IgD-negative memory B cell (primary cell): ENCODE results near the gene GOLGA8T. TPM values are rescaled to one million over a fixed set of nuclear protein-coding genes. Genes with fewer than 3 reads are reported as not detected.
"Not testable (repeated sequence)": the region's sequence is repeated elsewhere in the genome, so short reads cannot be mapped to it uniquely, and the experiment has no call there.

ENCODE experiments used
- H3K27ac Mint-ChIP-seq, 3 donors: one replicate each; pipeline ENCODE4 v1.8.0; 2020 to 2022; ENCODE audit warnings: mild to moderate bottlenecking in 3 of 3, mixed read lengths in 3 of 3, moderate library complexity in 1 of 3
- H3K27me3 Mint-ChIP-seq: one replicate; pipeline ENCODE4 v1.8.0; 2021; ENCODE audit warnings: mixed read lengths
- H3K36me3 Mint-ChIP-seq: one replicate; pipeline ENCODE4 v1.8.0; 2020; ENCODE audit warnings: mild to moderate bottlenecking, mixed read lengths
- H3K4me1 Mint-ChIP-seq, 3 donors: one replicate each; pipeline ENCODE4 v1.8.0; 2020 to 2022; ENCODE audit warnings: mixed read lengths in 3 of 3, mild to moderate bottlenecking in 1 of 3
- H3K4me3 Mint-ChIP-seq, 4 donors: one replicate each; pipeline ENCODE4 v1.8.0; 2020 to 2022; ENCODE audit warnings: mild to moderate bottlenecking in 4 of 4, mixed read lengths in 4 of 4, moderate library complexity in 3 of 4
- H3K9me3 Mint-ChIP-seq, 3 donors: one replicate each; pipeline ENCODE4 v1.8.0; 2020 to 2021; ENCODE audit warnings: mixed read lengths in 3 of 3, mild to moderate bottlenecking in 1 of 3
- polyA plus RNA-seq: library from polyadenylated mRNA; unstranded; fragments of 300-500 nt; fragmentation: Illumina TruSeq; gene quantifications from one replicate; pipeline ENCODE4 v1.2.3, GENCODE V29; 2021

Gene GOLGA8T
- polyA plus RNA-seq, 1 donor from 2014 or later: not detected

- not testable (repeated sequence) for H3K4me3 Mint-ChIP-seq, H3K27ac Mint-ChIP-seq, H3K27me3 Mint-ChIP-seq
These were observed 40.4 kb downstream of the GOLGA8T start for GRCh38 chr15:30175291-30175690.

DNA sequence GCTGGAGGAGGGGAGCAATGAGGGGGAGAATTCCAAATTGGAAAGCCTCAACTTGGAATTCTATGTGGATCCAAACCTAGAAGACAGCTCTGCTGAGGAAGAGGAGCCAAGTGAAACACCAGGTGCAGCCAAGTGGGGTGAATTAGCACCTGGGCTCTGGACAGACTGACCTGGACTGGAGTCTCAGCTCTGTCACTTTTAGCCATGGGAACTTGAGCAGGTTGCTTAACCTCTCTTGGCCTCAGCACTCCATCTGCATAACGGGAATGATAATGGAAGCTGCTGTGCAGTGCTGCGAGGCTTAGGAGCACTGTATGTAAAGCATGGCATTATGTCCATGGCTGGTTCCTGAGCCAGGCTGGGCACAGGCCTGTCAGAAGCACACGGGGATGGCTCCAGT lies 41.8 kb downstream of the GOLGA8T start:
- H3K4me1 Mint-ChIP-seq: not testable (repeated sequence)

More at GRCh38 chr15:30175291-30175690, 40.4 kb downstream of the GOLGA8T start:
- H3K4me1 Mint-ChIP-seq, H3K9me3 Mint-ChIP-seq, H3K36me3 Mint-ChIP-seq: not testable (repeated sequence)

DNA sequence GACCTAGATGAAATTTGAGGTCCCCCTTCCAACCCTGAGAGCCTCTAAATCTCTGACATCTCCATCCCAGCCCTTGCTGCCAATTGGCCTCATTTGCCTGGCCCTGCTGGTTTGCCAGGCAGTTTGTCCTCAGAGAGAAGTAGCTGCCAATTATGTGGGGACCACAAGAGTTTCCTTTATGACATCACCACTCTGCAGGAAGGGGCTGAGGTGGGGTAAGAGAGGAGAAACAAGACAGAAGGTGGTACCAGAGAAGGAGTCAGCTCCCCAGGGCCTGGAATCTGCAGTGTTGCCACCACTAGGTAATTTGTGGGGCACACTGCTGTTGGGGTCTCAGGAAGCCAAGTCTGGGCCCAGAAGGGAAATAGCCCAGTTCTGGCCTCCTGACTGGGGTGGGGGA lies 45.0 kb downstream of the GOLGA8T start:
- not testable (repeated sequence) for H3K4me3 Mint-ChIP-seq, H3K27ac Mint-ChIP-seq, H3K4me1 Mint-ChIP-seq, H3K27me3 Mint-ChIP-seq, H3K9me3 Mint-ChIP-seq, H3K36me3 Mint-ChIP-seq

More for the DNA sequence above, 41.8 kb downstream of the GOLGA8T start:
- H3K27me3 Mint-ChIP-seq, H3K27ac Mint-ChIP-seq, H3K4me3 Mint-ChIP-seq, H3K9me3 Mint-ChIP-seq, H3K36me3 Mint-ChIP-seq: not testable (repeated sequence)

DNA sequence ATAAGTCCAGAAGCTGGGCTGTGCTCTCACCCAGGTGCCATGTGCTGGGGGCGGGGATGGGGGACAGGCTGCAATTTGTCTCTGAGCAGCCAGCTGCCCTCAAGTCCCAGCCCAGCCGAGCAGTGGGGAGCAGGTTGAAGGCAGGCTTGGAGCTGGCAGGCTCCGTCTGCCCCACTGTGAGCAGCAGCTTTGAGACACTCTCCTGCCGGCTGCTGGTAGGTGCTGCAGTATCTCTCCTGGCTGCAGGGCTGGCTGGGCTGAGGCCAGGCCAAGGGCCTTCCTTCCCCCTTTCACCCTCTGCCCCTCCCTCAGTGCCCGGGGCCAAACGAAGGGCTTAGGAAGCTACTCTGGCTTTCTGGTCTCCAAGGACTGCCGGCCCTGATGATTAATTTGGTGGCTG lies 50.6 kb downstream of the GOLGA8T start:
- H3K36me3 Mint-ChIP-seq, H3K4me1 Mint-ChIP-seq, H3K27ac Mint-ChIP-seq, H3K9me3 Mint-ChIP-seq, H3K27me3 Mint-ChIP-seq, H3K4me3 Mint-ChIP-seq: not testable (repeated sequence)

DNA sequence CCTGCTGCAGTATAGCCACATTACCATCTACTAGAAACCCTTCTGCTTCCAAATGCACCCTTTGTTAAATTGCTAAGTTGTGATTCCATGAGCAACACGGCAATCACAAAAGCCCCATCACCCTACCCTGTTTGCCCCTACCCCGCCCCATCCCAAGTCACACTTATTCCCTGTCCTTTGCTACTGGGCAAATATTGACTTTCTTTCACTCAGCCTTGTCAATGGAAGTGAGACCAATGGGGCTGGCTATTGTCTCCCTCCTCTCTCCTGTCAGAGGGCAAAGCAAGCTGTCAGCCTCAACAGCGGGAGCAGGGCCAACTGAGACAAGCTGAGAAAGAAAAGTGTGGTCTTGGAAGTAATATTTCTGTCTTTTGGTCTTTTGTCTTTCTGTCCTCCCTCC lies 52.6 kb downstream of the GOLGA8T start:
- H3K27ac Mint-ChIP-seq, H3K4me1 Mint-ChIP-seq, H3K9me3 Mint-ChIP-seq, H3K4me3 Mint-ChIP-seq, H3K27me3 Mint-ChIP-seq, H3K36me3 Mint-ChIP-seq: not testable (repeated sequence)

DNA sequence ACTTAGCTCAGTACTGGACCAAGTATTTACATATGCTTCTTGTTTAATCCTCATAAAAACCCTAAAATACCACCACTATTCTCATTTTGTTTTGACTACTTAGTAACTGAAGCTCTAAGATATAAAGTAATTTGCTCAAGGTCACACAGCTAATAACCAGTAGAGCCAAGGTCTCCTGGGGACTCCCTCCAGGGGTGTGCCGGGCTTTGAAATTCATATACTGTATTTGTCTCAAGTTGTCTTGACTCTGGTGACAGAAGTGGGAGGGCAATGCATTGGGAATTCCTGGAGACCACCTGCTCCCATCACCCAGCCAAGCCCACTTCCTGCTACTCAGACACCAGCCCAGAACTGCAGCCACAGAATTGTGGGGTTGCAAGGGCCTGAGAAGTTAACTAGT lies 54.9 kb downstream of the GOLGA8T start:
- not testable (repeated sequence) for H3K4me3 Mint-ChIP-seq, H3K27ac Mint-ChIP-seq, H3K4me1 Mint-ChIP-seq, H3K36me3 Mint-ChIP-seq, H3K9me3 Mint-ChIP-seq, H3K27me3 Mint-ChIP-seq

DNA sequence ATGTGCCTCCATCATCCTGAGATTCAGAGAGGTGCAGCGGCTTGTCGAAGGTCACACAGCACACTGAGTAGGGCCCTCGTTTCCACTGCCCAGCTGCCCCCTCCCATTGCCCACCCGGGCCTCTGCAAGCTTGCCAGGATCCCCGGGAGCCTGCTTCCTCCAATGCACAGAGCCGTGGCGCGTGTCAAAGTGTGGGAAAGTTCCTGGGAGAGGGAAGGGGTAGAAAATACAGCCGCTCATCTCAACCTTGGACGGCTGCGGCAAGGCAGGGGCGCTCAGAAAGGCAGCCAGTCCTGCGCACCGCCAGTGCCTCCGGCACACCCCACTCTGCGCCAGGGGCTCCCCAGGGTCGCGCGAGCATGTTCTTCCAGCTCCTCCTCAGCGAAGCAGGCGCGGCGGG lies 56.3 kb downstream of the GOLGA8T start:
- H3K9me3 Mint-ChIP-seq, H3K27ac Mint-ChIP-seq, H3K36me3 Mint-ChIP-seq, H3K4me1 Mint-ChIP-seq, H3K27me3 Mint-ChIP-seq, H3K4me3 Mint-ChIP-seq: not testable (repeated sequence)

- H3K27me3 Mint-ChIP-seq, H3K36me3 Mint-ChIP-seq, H3K9me3 Mint-ChIP-seq, H3K4me1 Mint-ChIP-seq, H3K4me3 Mint-ChIP-seq, H3K27ac Mint-ChIP-seq: not testable (repeated sequence)
These were observed 56.8 kb downstream of the GOLGA8T start for GRCh38 chr15:30191639-30192038.

DNA sequence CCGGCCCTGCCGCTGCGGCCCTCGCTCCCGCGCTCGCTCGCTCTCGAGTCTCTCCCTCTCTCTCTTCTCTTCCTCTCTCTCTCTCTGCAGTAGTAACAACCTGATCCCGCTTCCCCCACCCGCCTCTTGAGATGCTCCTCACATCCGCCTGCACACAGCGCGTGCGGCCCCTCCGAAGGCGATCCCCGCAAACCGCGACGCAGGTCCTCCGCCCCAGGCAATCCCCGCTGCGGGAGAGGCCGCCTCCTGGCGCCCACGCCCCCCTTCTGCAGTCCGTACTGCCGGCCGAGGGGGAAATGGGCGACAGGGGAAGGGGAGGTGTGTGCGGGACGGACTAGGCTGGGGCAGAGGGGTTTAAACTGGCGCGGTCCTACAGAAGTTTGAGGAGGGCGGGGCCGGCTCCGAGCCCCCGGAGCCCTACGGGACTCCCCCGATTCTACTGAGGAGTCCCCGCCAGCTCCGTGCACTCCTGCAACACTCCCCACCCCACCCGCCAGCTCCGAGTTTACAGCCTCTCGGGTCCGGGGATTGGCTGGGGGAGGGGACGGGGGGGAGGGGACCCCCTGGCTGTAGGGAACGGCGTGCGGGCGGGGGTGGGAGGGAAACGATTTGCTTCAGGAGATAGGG lies 57.4 kb downstream of the GOLGA8T start:
- H3K9me3 Mint-ChIP-seq, H3K4me3 Mint-ChIP-seq, H3K27me3 Mint-ChIP-seq, H3K36me3 Mint-ChIP-seq, H3K4me1 Mint-ChIP-seq, H3K27ac Mint-ChIP-seq: not testable (repeated sequence)

GRCh38 chr15:30192892-30193291 lies 58.0 kb downstream of the GOLGA8T start:
- not testable (repeated sequence) for H3K27ac Mint-ChIP-seq, H3K4me1 Mint-ChIP-seq, H3K36me3 Mint-ChIP-seq, H3K9me3 Mint-ChIP-seq, H3K27me3 Mint-ChIP-seq, H3K4me3 Mint-ChIP-seq

Other genes with a start within 250 kb of the GOLGA8T start
- gene GOLGA8J, start 52.1 kb upstream of the GOLGA8T start, polyA plus RNA-seq: not detected